Kidney epithelial cell (primary cell): ENCODE results near the gene COBL. TPM values are rescaled to one million over a fixed set of nuclear protein-coding genes. Genes with fewer than 3 reads are reported as not detected.
"Not testable (repeated sequence)": the region's sequence is repeated elsewhere in the genome, so short reads cannot be mapped to it uniquely, and the experiment has no call there.

ENCODE experiments used
- DNase-seq: peaks from one replicate; pipeline ENCODE4 v3.0.0-alpha.2; 2010; ENCODE audit warnings: low read depth
- H3K27me3 ChIP-seq: 2 replicates; pipeline ENCODE4 v1.6.0; 2011; ENCODE audit warnings: low read length; ENCODE audit not compliant: control insufficient read depth, insufficient read depth
- H3K36me3 ChIP-seq: 2 replicates; pipeline ENCODE4 v1.5.1; 2011; ENCODE audit warnings: low read length; ENCODE audit not compliant: control insufficient read depth, insufficient read depth
- H3K4me3 ChIP-seq: 2 replicates; pipeline ENCODE4 v1.5.1; 2011; ENCODE audit warnings: low read depth, mild to moderate bottlenecking, control low read depth, low read length
- total RNA-seq: library from RNA; depleted of rRNA; stranded (reverse); fragments of >200 nt; gene quantifications from 2 replicates; pipeline ENCODE4 v1.2.3, GENCODE V29; 2015
- TF ChIP-seq, protein P1 (sequence below): IDR thresholded peaks from 2 replicates; pipeline ENCODE4 v1.5.1; 2011; ENCODE audit warnings: mild to moderate bottlenecking, moderate library complexity, low read length, control low read depth, inconsistent platforms; ENCODE audit not compliant: insufficient read depth, poor library complexity, severe bottlenecking

Gene COBL
- total RNA-seq, 1 donor from 2014 or later, result 7.1 TPM

DNA sequence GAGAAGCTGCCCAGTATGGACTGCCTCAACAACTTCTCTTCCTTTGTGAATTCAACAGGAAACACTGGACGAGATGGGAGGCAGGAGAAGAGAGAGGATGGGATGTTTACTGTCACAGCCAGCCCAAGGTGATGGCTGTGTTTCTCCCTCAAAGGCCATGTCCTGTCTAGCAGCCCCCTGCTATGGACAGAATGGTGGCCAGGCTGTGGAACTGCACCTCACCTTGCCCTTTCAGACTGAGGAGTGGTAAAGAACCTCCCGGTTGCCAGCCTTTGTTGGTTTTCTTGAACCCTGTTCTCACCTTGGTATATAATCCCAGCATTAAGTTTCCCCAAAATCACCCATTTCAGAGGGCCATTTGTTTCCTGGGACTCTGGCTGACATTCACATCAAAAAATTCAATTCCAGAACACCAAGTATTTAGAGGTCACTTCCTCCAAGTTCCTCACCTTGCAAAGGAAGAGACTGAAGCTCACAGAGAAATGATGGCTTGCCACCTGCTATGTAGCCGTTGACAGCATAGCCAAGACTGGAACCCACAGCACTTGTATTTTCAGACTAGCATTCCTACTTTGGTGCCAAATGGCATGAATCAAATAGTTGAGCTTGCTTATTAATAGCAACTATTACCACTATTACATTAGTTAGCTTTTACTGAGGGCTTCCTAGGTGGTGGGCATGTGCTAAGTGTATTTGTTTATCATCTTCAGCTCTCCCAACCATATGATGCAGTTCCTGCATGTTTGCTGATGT is 309.9 kb downstream of the COBL start:
- TF ChIP-seq, protein P1, sequence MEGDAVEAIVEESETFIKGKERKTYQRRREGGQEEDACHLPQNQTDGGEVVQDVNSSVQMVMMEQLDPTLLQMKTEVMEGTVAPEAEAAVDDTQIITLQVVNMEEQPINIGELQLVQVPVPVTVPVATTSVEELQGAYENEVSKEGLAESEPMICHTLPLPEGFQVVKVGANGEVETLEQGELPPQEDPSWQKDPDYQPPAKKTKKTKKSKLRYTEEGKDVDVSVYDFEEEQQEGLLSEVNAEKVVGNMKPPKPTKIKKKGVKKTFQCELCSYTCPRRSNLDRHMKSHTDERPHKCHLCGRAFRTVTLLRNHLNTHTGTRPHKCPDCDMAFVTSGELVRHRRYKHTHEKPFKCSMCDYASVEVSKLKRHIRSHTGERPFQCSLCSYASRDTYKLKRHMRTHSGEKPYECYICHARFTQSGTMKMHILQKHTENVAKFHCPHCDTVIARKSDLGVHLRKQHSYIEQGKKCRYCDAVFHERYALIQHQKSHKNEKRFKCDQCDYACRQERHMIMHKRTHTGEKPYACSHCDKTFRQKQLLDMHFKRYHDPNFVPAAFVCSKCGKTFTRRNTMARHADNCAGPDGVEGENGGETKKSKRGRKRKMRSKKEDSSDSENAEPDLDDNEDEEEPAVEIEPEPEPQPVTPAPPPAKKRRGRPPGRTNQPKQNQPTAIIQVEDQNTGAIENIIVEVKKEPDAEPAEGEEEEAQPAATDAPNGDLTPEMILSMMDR, result no peak
- H3K27me3 ChIP-seq, result no peaks in the 10 kb centered on the region
- no peaks in the 10 kb centered on the region for H3K36me3 ChIP-seq
- DNase-seq, result no peak
- H3K4me3 ChIP-seq, result no peak overlapping the region

DNA sequence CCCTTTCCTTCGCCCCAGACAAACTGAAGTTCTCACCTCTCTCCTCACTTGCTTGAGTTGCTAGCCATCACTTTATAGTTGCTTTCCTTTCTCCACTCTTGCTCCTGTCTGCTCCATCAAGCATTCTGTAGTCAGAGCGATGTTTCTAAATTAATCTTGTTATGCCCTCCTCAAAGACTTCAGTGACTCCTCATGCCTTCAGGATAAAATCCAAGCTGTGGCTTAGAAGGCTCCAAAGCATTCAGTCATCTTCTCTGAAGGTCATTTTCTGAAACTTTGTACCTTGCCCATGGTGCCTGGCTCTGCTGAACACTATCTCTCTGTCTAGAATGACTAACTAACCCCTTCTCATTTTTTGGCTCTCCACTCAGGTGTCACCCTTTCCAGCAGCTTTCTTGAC is 311.5 kb downstream of the COBL start:
- TF ChIP-seq, protein P1, result no peak
- no peak for DNase-seq
- no peak overlapping the region for H3K4me3 ChIP-seq
- H3K36me3 ChIP-seq, result no peaks in the 10 kb centered on the region
- H3K27me3 ChIP-seq, result no peaks in the 10 kb centered on the region

DNA sequence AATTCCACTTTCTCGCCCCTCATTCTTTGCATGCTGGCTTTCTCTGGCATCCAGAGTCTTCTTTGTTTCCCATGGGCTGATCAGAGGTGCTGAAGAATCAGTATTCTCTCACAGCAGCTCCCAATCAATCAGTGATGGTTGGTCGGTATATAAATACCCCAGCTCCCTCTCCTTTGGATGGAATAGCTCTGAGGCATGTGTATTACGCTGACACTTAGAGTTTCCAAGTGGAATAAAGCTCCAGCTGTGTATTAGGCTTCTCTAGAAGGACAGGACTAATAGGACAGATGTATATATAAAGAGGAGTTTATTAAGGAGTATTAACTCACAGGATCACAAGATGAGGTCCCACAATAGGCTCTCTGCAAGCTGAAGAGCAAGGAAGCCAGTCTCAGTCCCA is 315.7 kb downstream of the COBL start:
- Histone ChIP-seq H3K4me3 (no peak overlapping the region), H3K36me3 (no peaks in the 10 kb centered on the region), H3K27me3 (no peaks in the 10 kb centered on the region)
- DNase-seq, result no peak
- TF ChIP-seq, protein P1, result no peak

DNA sequence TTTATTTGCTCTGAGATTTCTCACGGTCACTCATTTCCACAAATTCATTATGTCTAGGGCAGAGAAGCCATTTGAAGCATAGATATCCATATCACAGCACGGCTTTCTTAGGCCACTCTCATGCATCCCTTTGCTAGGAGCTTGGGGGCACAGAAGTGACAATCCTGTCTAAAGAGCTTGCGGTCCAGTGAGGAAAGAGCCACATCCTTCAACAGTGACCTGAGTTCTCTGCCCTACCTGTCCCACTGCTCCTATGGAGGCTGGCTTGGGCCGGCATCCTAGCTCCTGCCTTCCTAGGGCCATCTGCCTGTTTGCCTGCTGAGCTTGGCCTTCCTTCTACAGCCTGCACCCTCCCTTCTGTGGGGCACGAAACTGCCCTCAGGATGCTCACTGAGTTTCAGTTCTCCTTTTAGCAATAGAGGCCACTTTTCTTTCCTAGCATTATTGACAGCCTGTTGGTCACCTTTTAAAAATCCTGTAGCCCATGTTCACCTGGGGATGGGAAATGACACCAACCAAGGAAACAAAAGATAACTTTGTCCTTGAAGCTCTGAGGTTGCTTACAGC is 321.8 kb downstream of the COBL start:
- TF ChIP-seq, protein P1, result no peak

DNA sequence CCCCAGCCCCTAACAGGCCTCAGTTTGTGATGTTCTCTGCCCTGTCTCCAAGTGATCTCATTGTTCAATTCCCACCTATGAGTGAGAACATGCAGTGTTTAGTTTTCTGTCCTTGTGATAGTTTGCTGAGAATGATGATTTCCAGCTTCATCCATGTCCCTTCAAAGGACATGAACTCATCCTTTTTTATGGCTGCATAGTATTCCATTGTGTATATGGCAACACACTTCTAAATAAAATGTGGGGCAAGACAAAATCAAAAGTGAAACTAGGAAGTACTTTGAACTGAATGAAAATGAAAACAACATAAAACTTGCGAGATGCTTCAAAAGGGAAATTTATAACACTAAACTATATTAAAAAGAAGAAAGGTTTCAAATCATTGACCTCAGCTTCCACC is 326.4 kb downstream of the COBL start:
- not testable (repeated sequence) for H3K27me3 ChIP-seq, H3K36me3 ChIP-seq, H3K4me3 ChIP-seq, DNase-seq

More for the DNA sequence above, 321.8 kb downstream of the COBL start:
- no peak for DNase-seq
- no peaks in the 10 kb centered on the region for H3K36me3 ChIP-seq
- no peak overlapping the region for H3K4me3 ChIP-seq
- H3K27me3 ChIP-seq, result no peaks in the 10 kb centered on the region

DNA sequence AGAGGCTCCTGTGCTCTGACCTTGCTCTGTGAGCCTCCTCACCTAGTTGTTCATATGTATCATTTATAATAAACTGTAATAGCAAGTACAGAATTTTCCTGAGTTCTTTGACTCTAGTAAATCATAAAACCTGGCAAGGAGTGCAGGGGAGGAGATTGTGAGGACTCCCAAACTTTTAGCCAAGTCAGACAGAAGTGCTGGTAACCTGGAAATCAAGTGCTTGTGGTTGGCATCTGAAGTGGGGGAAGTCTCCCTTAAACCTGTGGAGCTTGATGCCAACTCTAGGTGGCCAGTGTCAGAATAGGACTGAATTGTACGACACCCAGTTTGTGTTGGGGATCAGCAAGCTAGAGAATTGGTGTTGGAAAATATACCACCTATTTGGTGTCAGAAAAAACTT is 327.6 kb downstream of the COBL start:
- no peak overlapping the region for H3K4me3 ChIP-seq
- TF ChIP-seq, protein P1, result no peak
- no peaks in the 10 kb centered on the region for H3K36me3 ChIP-seq
- no peaks in the 10 kb centered on the region for H3K27me3 ChIP-seq
- no peak for DNase-seq
